Tibial nerve (tissue), 4 donors: ENCODE data around the gene TRAPPC2L.

ENCODE experiments used
- EP300 ChIP-seq, 2 donors: sonication (generic); formaldehyde crosslinking; IDR thresholded peaks; one replicate each; pipeline ENCODE4 v1.6.1; 2017; ENCODE audit warnings: antibody characterized with exemption in 2 of 2, mild to moderate bottlenecking in 1 of 2
- POLR2A ChIP-seq, 2 donors: fragments of 450-650 bp; IDR thresholded peaks; one replicate each; pipeline ENCODE4 v1.6.1; 2017; ENCODE audit warnings: antibody characterized with exemption in 2 of 2, mild to moderate bottlenecking in 2 of 2, moderate library complexity in 2 of 2
- TF ChIP-seq, protein P1 (sequence below), 5 experiments: fragments of 200-600 bp in 3 of 5; fragments of 450-650 bp in 2 of 5; sonication (generic) in 3 of 5; IDR thresholded peaks; one replicate each; pipeline ENCODE4 v1.5.1; 2016 to 2019; ENCODE audit warnings: antibody characterized with exemption in 5 of 5, mild to moderate bottlenecking in 3 of 5, moderate library complexity in 2 of 5

DNA sequence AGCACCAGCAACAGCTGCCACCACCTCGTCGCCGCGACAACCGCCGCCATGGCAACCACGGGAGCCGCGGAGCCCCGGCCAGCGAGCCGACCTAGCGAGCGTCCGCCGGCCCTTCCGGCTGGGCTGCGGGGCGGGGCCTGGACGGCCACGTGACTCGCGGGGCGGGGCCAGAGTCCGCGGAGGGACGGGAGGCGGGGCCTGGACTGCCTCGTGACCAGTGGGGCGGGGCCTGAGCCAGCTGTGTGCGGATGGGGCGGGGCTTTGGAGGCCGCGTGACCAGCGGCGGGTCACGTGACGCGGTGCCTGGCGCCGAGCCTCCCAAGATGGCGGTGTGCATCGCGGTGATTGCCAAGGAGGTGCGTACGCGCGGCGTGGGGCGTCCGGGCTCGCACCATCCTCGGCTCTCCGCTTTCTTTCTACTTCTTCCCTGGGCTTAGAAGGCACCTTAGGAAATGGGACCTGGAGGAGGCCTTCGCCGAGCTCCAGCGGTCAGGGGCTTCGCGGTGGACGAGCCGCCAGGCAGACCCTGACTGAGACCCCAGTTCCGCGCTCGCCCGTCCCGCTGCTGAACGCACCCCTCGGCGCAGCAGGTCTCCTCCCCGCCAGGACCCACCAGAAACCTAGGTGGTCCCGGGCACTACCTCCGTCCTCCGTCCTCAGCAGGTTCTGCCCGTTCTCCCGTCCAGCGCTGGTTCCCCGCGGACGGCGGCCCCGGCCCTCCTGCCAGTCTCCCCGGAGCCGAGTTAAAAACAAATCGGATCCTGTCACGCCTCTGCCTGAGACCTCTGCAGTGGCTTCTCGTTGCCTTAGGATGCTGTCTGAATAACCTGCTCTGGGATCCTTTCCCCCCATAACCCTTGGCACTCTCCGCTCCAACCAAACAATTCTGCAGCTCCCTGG, at the start of gene TRAPPC2L, which contains the start of gene GALNS:
- TF ChIP-seq, protein P1, sequence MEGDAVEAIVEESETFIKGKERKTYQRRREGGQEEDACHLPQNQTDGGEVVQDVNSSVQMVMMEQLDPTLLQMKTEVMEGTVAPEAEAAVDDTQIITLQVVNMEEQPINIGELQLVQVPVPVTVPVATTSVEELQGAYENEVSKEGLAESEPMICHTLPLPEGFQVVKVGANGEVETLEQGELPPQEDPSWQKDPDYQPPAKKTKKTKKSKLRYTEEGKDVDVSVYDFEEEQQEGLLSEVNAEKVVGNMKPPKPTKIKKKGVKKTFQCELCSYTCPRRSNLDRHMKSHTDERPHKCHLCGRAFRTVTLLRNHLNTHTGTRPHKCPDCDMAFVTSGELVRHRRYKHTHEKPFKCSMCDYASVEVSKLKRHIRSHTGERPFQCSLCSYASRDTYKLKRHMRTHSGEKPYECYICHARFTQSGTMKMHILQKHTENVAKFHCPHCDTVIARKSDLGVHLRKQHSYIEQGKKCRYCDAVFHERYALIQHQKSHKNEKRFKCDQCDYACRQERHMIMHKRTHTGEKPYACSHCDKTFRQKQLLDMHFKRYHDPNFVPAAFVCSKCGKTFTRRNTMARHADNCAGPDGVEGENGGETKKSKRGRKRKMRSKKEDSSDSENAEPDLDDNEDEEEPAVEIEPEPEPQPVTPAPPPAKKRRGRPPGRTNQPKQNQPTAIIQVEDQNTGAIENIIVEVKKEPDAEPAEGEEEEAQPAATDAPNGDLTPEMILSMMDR (IDR thresholded peaks at IDR 0.05) = peak in 1 of 5 experiments; percentile 22
- TF ChIP-seq EP300 (IDR thresholded peaks at IDR 0.05) (peak; percentile 70 to 94), POLR2A (IDR thresholded peaks at IDR 0.05) (peak; percentile 54 to 83)
